Spleen (tissue), 11 donors: Measurements from ENCODE around the gene MXD4. TPM values are rescaled to one million over a fixed set of nuclear protein-coding genes. Genes with fewer than 3 reads are reported as not detected.

Experiments
- DNase-seq: peaks from one replicate; pipeline ENCODE4 v3.0.0-alpha.2; 2020
- H3K27ac ChIP-seq, 8 donors: fragments of 200-600 bp; sonication (generic) in 7 of 8; 1 replicate in 4 of 8; 2 replicates in 4 of 8; pipeline versions ENCODE4 v1.5.0 to v1.8.0; 2016 to 2021; ENCODE audit warnings: inconsistent platforms in 4 of 8, mild to moderate bottlenecking in 4 of 8, moderate library complexity in 1 of 8
- H3K27me3 ChIP-seq, 7 donors: fragments of 200-600 bp; sonication (generic) in 6 of 7; replicated peaks in 1 of 7; 1 replicate in 4 of 7; 2 replicates in 3 of 7; pipeline versions ENCODE4 v1.5.0 to v1.8.0; 2016 to 2021; ENCODE audit warnings: inconsistent platforms in 3 of 7, mild to moderate bottlenecking in 1 of 7
- H3K36me3 ChIP-seq, 6 donors: fragments of 200-600 bp; sonication (generic) in 5 of 6; 1 replicate in 4 of 6; 2 replicates in 2 of 6; pipeline versions ENCODE4 v1.5.0 to v1.8.0; 2016 to 2021; ENCODE audit warnings: inconsistent platforms in 2 of 6
- H3K4me1 ChIP-seq, 6 donors: fragments of 200-600 bp; sonication (generic) in 5 of 6; 1 replicate in 3 of 6; 2 replicates in 3 of 6; pipeline versions ENCODE4 v1.5.0 to v1.8.0; 2016 to 2021; ENCODE audit warnings: inconsistent platforms in 3 of 6
- H3K4me3 ChIP-seq, 8 donors: fragments of 200-600 bp; sonication (generic) in 7 of 8; 1 replicate in 4 of 8; 2 replicates in 4 of 8; pipeline versions ENCODE4 v1.5.0 to v1.8.0; 2016 to 2021; ENCODE audit warnings: inconsistent platforms in 4 of 8, mild to moderate bottlenecking in 4 of 8, moderate library complexity in 2 of 8
- H3K9me3 ChIP-seq, 8 donors: fragments of 200-600 bp; sonication (generic) in 7 of 8; 1 replicate in 4 of 8; 2 replicates in 4 of 8; pipeline versions ENCODE4 v1.5.0 to v1.8.0; 2016 to 2021; ENCODE audit warnings: inconsistent platforms in 4 of 8
- POLR2A ChIP-seq, 3 donors: fragments of 450-650 bp; IDR thresholded peaks; one replicate each; pipeline ENCODE4 v1.5.1; 2017; ENCODE audit warnings: antibody characterized with exemption in 3 of 3, mild to moderate bottlenecking in 1 of 3
- POLR2AphosphoS5 ChIP-seq, 3 donors: sonication (generic); formaldehyde crosslinking; IDR thresholded peaks; one replicate each; pipeline ENCODE4 v1.5.1; 2017; ENCODE audit warnings: antibody characterized with exemption in 3 of 3
- WGBS, 5 donors: extraction: QIAGEN DNeasy Blood & Tissue Kit in 3 of 5; methylation state at CpG; one replicate each; pipeline versions ENCODE4 v1.1.5 to v1.1.7; 2013 to 2018; 5-methylcytosine and 5-hydroxymethylcytosine counted together
- intact Hi-C: fragments of 100-400 bp; cut with DNase I; formaldehyde crosslinking; loops from one replicate; pipeline ENCODE4 v1.15.0; 2023; ENCODE audit warnings: low total_unique reads
- polyA plus RNA-seq, 3 donors: library from polyadenylated mRNA; stranded (reverse); fragments of 200-250 nt; gene quantifications; one replicate each; pipeline ENCODE4 v1.2.1, GENCODE V29; 2013
- total RNA-seq, 7 donors: library from RNA; depleted of rRNA in 3 of 7; stranded (reverse); fragments of >200 nt in 3 of 7; fragmentation: NEBNext Ultra II Directional in 4 of 7; extraction: Animal tissue kit (Norgen Biotek cat#: 25700) in 4 of 7; gene quantifications; one replicate each; pipeline versions ENCODE4 v1.1.0 to v1.2.1, GENCODE V29; 2016 to 2021
- TF ChIP-seq, protein P1 (sequence below), 11 experiments: fragments of 200-600 bp in 7 of 11; fragments of 450-650 bp in 4 of 11; sonication (generic) in 4 of 11; IDR thresholded peaks in 8 of 11; conservative IDR thresholded peaks in 3 of 11; 1 replicate in 7 of 11; 2 replicates in 4 of 11; pipeline versions ENCODE4 v1.4.0 to v1.8.0; 2016 to 2021; ENCODE audit warnings: antibody characterized with exemption in 11 of 11, inconsistent platforms in 4 of 11, mild to moderate bottlenecking in 1 of 11
- donor health status: healthy with polysubstance abuse.
- donor health status: DM: no; HTN: no; CAD: no; lungs with moderate emphysema.
- donor health status: DM: no; HTN: no; CAD: no.
- donor health status: Bipolar disorder and iron deficiency.
- donor health status: healthy.
- donor health status: DM: no; HTN: no; CAD: no.
- donor health status: DM: yes; HTN: yes; CAD: no.

MXD4 gene
- total and polyA plus RNA-seq, 10 donors, result 36.0 to 128 (median 106) TPM

DNA sequence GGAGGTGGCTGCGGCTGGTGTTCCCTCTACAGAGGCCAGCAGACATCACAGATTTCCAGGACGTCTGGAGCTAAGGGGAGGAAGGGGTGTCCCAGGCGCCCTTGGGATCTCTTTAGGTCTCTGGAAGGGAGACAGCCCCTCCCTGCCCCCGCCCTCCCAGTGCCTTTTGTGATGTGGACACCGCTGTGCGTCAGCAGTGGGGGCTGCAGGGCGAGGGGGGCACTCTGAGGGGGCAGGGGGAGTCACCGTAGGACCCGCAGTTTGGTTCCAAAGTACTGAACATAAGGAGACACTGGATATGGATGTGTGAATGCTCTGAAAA, 25.6 kb upstream of the MXD4 start:
- Histone ChIP-seq H3K9me3 (no peaks in the 10 kb centered on the region), H3K27me3 (no peaks in the 10 kb centered on the region), H3K36me3 (peaks cover 0 to 3% (median 0%) of the 10 kb centered on the region in 6 donors), H3K4me3 (no peak overlapping the region), H3K4me1 (peaks cover 8 to 31% (median 25%) of the 10 kb centered on the region in 6 donors), H3K27ac (no peak overlapping the region)
- TF ChIP-seq, protein P1, sequence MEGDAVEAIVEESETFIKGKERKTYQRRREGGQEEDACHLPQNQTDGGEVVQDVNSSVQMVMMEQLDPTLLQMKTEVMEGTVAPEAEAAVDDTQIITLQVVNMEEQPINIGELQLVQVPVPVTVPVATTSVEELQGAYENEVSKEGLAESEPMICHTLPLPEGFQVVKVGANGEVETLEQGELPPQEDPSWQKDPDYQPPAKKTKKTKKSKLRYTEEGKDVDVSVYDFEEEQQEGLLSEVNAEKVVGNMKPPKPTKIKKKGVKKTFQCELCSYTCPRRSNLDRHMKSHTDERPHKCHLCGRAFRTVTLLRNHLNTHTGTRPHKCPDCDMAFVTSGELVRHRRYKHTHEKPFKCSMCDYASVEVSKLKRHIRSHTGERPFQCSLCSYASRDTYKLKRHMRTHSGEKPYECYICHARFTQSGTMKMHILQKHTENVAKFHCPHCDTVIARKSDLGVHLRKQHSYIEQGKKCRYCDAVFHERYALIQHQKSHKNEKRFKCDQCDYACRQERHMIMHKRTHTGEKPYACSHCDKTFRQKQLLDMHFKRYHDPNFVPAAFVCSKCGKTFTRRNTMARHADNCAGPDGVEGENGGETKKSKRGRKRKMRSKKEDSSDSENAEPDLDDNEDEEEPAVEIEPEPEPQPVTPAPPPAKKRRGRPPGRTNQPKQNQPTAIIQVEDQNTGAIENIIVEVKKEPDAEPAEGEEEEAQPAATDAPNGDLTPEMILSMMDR (IDR thresholded peaks at IDR 0.05 in 8 of 11, conservative IDR thresholded peaks at IDR 0.05 in 3 of 11), result no peak
- no peak for TF ChIP-seq POLR2A (IDR thresholded peaks at IDR 0.05)
- intact Hi-C loops, result no loop called here
- peak; percentile 47 for DNase-seq
- 89 to 95% (median 90%) methylated on average over 9 of the region's 9 CpGs for WGBS, 5 donors

GRCh38 chr4:2286904-2287593, 25.1 kb upstream of the MXD4 start:
- H3K9me3 ChIP-seq, result no peaks in the 10 kb centered on the region
- peak; percentile 60 for DNase-seq
- peaks cover 13 to 36% (median 30%) of the 10 kb centered on the region in 6 donors for H3K4me1 ChIP-seq
- H3K27ac ChIP-seq, result no peak overlapping the region
- peaks cover 0 to 3% (median 0%) of the 10 kb centered on the region in 6 donors for H3K36me3 ChIP-seq
- intact Hi-C loops, result no loop called here
- no peak overlapping the region for H3K4me3 ChIP-seq
- 80 to 86% (median 83%) methylated on average over 19 of the region's 19 CpGs for WGBS, 5 donors
- no peaks in the 10 kb centered on the region for H3K27me3 ChIP-seq
- no peak for TF ChIP-seq POLR2AphosphoS5 (IDR thresholded peaks at IDR 0.05)
- no peak for TF ChIP-seq POLR2A (IDR thresholded peaks at IDR 0.05)
- TF ChIP-seq, protein P1 (IDR thresholded peaks at IDR 0.05 in 8 of 11, conservative IDR thresholded peaks at IDR 0.05 in 3 of 11), result no peak

DNA sequence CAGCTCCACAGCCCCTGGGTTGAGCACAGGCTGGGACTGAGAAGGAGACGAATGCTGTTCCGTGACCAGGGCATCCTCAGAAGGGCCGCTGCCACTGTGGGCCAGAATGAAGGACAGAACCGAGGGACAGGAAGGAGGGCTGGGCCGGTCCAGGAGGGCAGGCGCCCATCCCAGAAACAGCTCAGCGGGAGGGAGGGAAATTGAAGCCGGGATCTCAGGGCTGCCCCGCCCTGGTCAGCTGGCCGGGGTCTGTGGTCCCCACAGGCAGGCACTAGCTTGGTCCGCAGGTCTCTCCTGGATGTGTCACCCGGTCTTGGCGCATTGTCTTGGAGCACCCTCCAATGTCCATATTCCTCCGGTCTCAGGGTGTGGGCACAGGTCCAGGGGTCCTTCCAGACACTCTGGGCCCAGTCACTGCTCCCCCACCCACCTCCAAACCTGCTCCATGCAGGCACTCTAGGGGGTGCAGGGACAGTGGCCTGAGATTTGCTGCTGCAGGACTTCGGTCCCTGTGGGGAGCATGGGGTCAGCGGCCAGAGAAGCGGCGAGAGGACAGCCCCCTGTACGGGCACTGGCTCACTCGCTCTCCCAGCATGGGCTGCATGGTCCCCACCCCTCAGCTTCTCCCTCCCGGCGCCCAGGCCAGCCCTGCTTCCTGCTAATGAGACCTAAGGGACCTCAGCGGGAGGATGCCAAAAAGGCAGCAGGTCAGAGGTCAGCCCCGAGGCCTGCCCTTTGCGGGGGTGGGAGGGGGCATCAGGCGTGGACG, 23.9 kb upstream of the MXD4 start:
- Histone ChIP-seq H3K4me1 (peaks cover 13 to 38% (median 30%) of the 10 kb centered on the region in 6 donors), H3K36me3 (peaks cover 0 to 3% (median 0%) of the 10 kb centered on the region in 6 donors), H3K4me3 (no peak overlapping the region), H3K27me3 (no peaks in the 10 kb centered on the region), H3K27ac (no peak overlapping the region), H3K9me3 (no peaks in the 10 kb centered on the region)
- intact Hi-C loops, result no loop called here
- 79 to 87% (median 87%) methylated on average over 19 to 27 of the region's 27 CpGs for WGBS, 5 donors
- peak; percentile 68 for DNase-seq
- TF ChIP-seq POLR2A (IDR thresholded peaks at IDR 0.05), result no peak
- TF ChIP-seq, protein P1 (IDR thresholded peaks at IDR 0.05 in 8 of 11, conservative IDR thresholded peaks at IDR 0.05 in 3 of 11), result no peak
- TF ChIP-seq POLR2AphosphoS5 (IDR thresholded peaks at IDR 0.05), result no peak

GRCh38 chr4:2284934-2285612, 23.2 kb upstream of the MXD4 start:
- no peaks in the 10 kb centered on the region for H3K27me3 ChIP-seq
- WGBS, 5 donors, result 72 to 81% (median 79%) methylated on average over 15 of the region's 15 CpGs
- H3K27ac ChIP-seq, result no peak overlapping the region
- H3K4me3 ChIP-seq, result no peak overlapping the region
- TF ChIP-seq, protein P1 (IDR thresholded peaks at IDR 0.05 in 8 of 11, conservative IDR thresholded peaks at IDR 0.05 in 3 of 11), result no peak
- no peaks in the 10 kb centered on the region for H3K9me3 ChIP-seq
- peaks cover 0 to 2% (median 0%) of the 10 kb centered on the region in 6 donors for H3K36me3 ChIP-seq
- DNase-seq, result no peak
- intact Hi-C loops, result no loop called here
- H3K4me1 ChIP-seq, result peaks cover 6 to 34% (median 23%) of the 10 kb centered on the region in 6 donors
